OCI-LY1 (cell line): ENCODE results near the gene CIB4.

Experiments
- H2AFZ ChIP-seq: fragments of 200-600 bp; sonication (generic), shearing (Covaris generic); 2 replicates; pipeline ENCODE4 v1.6.0; 2014; ENCODE audit warnings: antibody characterized with exemption, mild to moderate bottlenecking, low read length
- H3F3A ChIP-seq: fragments of 200-600 bp; sonication (generic), shearing (Covaris generic); 2 replicates; pipeline ENCODE4 v1.6.0; 2014; ENCODE audit warnings: mild to moderate bottlenecking, antibody characterized with exemption, low read length, moderate library complexity; ENCODE audit not compliant: insufficient read depth
- H3K27ac ChIP-seq: fragments of 200-600 bp; sonication (generic); 2 replicates; pipeline ENCODE4 v1.5.1; 2014; ENCODE audit warnings: low read length, mixed run types, mild to moderate bottlenecking, low read depth; ENCODE audit not compliant: poor library complexity, severe bottlenecking
- H3K27me3 ChIP-seq: fragments of 200-600 bp; sonication (generic); 2 replicates; pipeline ENCODE4 v1.6.0; 2014; ENCODE audit warnings: antibody characterized with exemption, mild to moderate bottlenecking, low read length, moderate library complexity; ENCODE audit not compliant: insufficient read depth
- H3K36me3 ChIP-seq: fragments of 200-600 bp; sonication (generic); 2 replicates; pipeline ENCODE4 v1.6.1; 2014; ENCODE audit warnings: mild to moderate bottlenecking, antibody characterized with exemption, low read length, moderate library complexity, mixed read lengths; ENCODE audit not compliant: insufficient read depth
- H3K4me1 ChIP-seq: fragments of 200-600 bp; sonication (generic); 2 replicates; pipeline ENCODE4 v1.5.1; 2014; ENCODE audit warnings: mild to moderate bottlenecking, low read length, moderate library complexity; ENCODE audit not compliant: insufficient read depth, severe bottlenecking
- H3K4me2 ChIP-seq: fragments of 200-600 bp; sonication (generic), shearing (Covaris generic); 2 replicates; pipeline ENCODE4 v1.6.1; 2014; ENCODE audit warnings: low read length
- H3K4me3 ChIP-seq: fragments of 200-600 bp; sonication (generic); 2 replicates; pipeline ENCODE4 v1.5.1; 2014; ENCODE audit warnings: low read length, low read depth, mild to moderate bottlenecking, mixed read lengths; ENCODE audit not compliant: poor library complexity, severe bottlenecking
- H3K79me2 ChIP-seq: fragments of 200-600 bp; shearing (Covaris generic); 2 replicates; pipeline ENCODE4 v1.6.1; 2016; ENCODE audit warnings: mixed run types, low read length, mixed read lengths; ENCODE audit not compliant: insufficient read depth
- H3K9ac ChIP-seq: fragments of 200-600 bp; sonication (generic), shearing (Covaris generic); 2 replicates; pipeline ENCODE4 v1.6.1; 2014; ENCODE audit warnings: mild to moderate bottlenecking, low read length, mixed read lengths
- H3K9me2 ChIP-seq: fragments of 200-600 bp; sonication (generic), shearing (Covaris generic); 2 replicates; pipeline ENCODE4 v1.6.1; 2014; ENCODE audit warnings: low read depth, mild to moderate bottlenecking, low read length, mixed read lengths
- H3K9me3 ChIP-seq: fragments of 200-600 bp; shearing (Covaris generic); 2 replicates; pipeline ENCODE4 v1.6.1; 2014; ENCODE audit warnings: low read length, mixed read lengths
- H4K20me1 ChIP-seq: fragments of 200-600 bp; sonication (generic), shearing (Covaris generic); 2 replicates; pipeline ENCODE4 v1.6.0; 2016; ENCODE audit warnings: mild to moderate bottlenecking, low read length; ENCODE audit not compliant: insufficient read depth
- EZH2 ChIP-seq: fragments of 200-600 bp; sonication (generic), shearing (Covaris generic); IDR thresholded peaks from 2 replicates; pipeline ENCODE4 v1.8.0; 2017; ENCODE audit warnings: borderline replicate concordance, mixed run types, mild to moderate bottlenecking, antibody characterized with exemption, low read length, moderate library complexity, mixed read lengths
- TF ChIP-seq, protein P1 (sequence below): fragments of 200-600 bp; sonication (generic), shearing (Covaris generic); IDR thresholded peaks from 2 replicates; pipeline ENCODE4 v1.5.1; 2017; ENCODE audit warnings: mild to moderate bottlenecking, antibody characterized with exemption, low read length, moderate library complexity, mixed read lengths

Gene CIB4

GRCh38 chr2:26627350-26628105 is 13.6 kb downstream of the CIB4 start:
- Histone ChIP-seq H2AFZ (no peak overlapping the region), H3F3A (no peaks in the 10 kb centered on the region), H3K4me3 (no peak overlapping the region), H3K4me1 (no peaks in the 10 kb centered on the region), H4K20me1 (no peaks in the 10 kb centered on the region), H3K4me2 (no peak overlapping the region), H3K27me3 (0 out of 2 replicates have a peak, but pooled peaks cover 8% of the 10 kb centered on the region), H3K9me2 (no peaks in the 10 kb centered on the region), H3K9me3 (no peaks in the 10 kb centered on the region), H3K79me2 (no peaks in the 10 kb centered on the region), H3K36me3 (no peaks in the 10 kb centered on the region), H3K27ac (no peak overlapping the region), H3K9ac (no peak overlapping the region)
- TF ChIP-seq, protein P1, sequence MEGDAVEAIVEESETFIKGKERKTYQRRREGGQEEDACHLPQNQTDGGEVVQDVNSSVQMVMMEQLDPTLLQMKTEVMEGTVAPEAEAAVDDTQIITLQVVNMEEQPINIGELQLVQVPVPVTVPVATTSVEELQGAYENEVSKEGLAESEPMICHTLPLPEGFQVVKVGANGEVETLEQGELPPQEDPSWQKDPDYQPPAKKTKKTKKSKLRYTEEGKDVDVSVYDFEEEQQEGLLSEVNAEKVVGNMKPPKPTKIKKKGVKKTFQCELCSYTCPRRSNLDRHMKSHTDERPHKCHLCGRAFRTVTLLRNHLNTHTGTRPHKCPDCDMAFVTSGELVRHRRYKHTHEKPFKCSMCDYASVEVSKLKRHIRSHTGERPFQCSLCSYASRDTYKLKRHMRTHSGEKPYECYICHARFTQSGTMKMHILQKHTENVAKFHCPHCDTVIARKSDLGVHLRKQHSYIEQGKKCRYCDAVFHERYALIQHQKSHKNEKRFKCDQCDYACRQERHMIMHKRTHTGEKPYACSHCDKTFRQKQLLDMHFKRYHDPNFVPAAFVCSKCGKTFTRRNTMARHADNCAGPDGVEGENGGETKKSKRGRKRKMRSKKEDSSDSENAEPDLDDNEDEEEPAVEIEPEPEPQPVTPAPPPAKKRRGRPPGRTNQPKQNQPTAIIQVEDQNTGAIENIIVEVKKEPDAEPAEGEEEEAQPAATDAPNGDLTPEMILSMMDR: no peak

- H2AFZ ChIP-seq: no peak overlapping the region
- no peaks in the 10 kb centered on the region for H3K9me3 ChIP-seq
- TF ChIP-seq EZH2: no peak
- TF ChIP-seq, protein P1: no peak
- H3K4me3 ChIP-seq: no peak overlapping the region
- 0 out of 2 replicates have a peak, but pooled peaks cover 8% of the 10 kb centered on the region for H3K27me3 ChIP-seq
- no peaks in the 10 kb centered on the region for H3K79me2 ChIP-seq
- no peaks in the 10 kb centered on the region for H3K4me1 ChIP-seq
- no peak overlapping the region for H3K4me2 ChIP-seq
- no peaks in the 10 kb centered on the region for H3K9me2 ChIP-seq
- H3F3A ChIP-seq: no peaks in the 10 kb centered on the region
- no peak overlapping the region for H3K9ac ChIP-seq
- H3K27ac ChIP-seq: no peak overlapping the region
- H4K20me1 ChIP-seq: no peaks in the 10 kb centered on the region
- H3K36me3 ChIP-seq: no peaks in the 10 kb centered on the region
Measured at GRCh38 chr2:26626606-26627005, 14.6 kb downstream of the CIB4 start.

DNA sequence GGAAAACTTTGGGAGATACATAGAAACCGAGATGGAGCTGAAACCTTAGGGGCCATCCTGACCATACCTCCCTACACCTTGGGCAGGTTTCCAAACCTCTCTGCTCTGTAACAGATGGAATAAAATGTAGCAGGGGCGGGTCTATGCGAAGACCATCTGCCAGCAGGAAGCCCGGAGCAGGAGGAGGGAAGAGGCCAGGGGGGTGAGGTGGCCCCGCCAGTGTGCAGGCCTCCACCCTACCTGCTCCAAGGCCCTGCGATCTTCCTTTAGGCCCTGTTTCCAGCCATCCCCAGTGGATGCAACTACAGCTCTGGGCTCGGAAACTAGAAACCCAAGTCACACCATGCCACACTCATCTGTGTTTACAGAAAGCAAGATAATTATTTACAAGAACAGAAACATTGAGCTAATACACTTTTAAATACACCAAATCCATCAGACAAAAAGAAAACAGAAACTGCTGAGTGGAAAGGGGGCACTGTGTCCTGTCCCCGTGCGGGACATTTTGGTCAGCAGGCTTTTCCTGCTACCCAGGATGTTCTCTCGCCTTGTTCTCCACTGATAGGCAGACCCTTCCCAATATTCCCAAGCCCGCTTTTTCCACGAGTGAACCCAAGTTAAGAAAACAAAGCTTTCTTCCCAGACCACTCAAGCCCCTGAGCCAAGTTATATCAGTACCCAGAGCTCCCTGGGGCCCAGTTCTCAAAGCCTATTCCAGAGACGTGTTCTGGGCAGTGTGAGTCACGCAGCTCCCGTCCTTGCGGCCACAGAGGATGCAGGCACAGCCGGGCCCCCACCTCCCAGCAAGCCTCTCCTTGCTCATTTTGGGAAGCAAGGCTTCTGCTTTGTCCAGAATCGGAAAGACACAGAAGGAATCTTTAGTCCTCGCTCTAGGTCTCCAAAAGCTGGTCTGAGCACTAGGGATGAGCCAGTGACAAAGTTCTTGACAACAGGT is 17.3 kb downstream of the CIB4 start:
- Histone ChIP-seq H3K4me2 (no peak overlapping the region), H4K20me1 (no peaks in the 10 kb centered on the region), H3K36me3 (no peaks in the 10 kb centered on the region), H3K9me2 (no peaks in the 10 kb centered on the region), H3K9ac (no peak overlapping the region), H3K4me1 (no peaks in the 10 kb centered on the region), H3K27ac (no peak overlapping the region), H2AFZ (no peak overlapping the region), H3K9me3 (no peaks in the 10 kb centered on the region), H3K27me3 (0 out of 2 replicates have a peak, but pooled peaks cover 8% of the 10 kb centered on the region), H3K4me3 (no peak overlapping the region), H3K79me2 (no peaks in the 10 kb centered on the region), H3F3A (no peaks in the 10 kb centered on the region)
- TF ChIP-seq EZH2: no peak
- TF ChIP-seq, protein P1: no peak
